ENCODE data around the gene PITPNM1.
"Not testable (repeated sequence)": the region's sequence is repeated elsewhere in the genome, so short reads cannot be mapped to it uniquely, and the experiment has no call there.

PITPNM1 gene

GRCh38 chr11:67522844-67523555 lies 17.8 kb upstream of the PITPNM1 start, which contains the start of gene CABP2:
Gene CABP2, minus strand, starts transcription at chr11:67523446. Its CDS starts 120 bp downstream, at chr11:67523326.
- DNase-seq = no peak

- no peak for DNase-seq
Observed at GRCh38 chr11:67522338-67522737, 17.2 kb upstream of the PITPNM1 start.

GRCh38 chr11:67521924-67522323 lies 16.8 kb upstream of the PITPNM1 start:
- DNase-seq = no peak

GRCh38 chr11:67520856-67521824 lies 16.0 kb upstream of the PITPNM1 start:
- no peak for DNase-seq

- no peak for DNase-seq
Observed at GRCh38 chr11:67519726-67520125, 14.6 kb upstream of the PITPNM1 start.

GRCh38 chr11:67517784-67518552 lies 12.8 kb upstream of the PITPNM1 start:
- DNase-seq = no peak

GRCh38 chr11:67516806-67517205 lies 11.6 kb upstream of the PITPNM1 start:
- no peak for DNase-seq

GRCh38 chr11:67514116-67514515 lies 9.0 kb upstream of the PITPNM1 start:
- no peak for DNase-seq

- DNase-seq = not testable (repeated sequence)
Observed at GRCh38 chr11:67511558-67511957, 6.4 kb upstream of the PITPNM1 start.

- no peak for DNase-seq
Observed at GRCh38 chr11:67510023-67510345, 4.8 kb upstream of the PITPNM1 start.

- DNase-seq = peak; percentile 97
Observed at GRCh38 chr11:67508486-67509121, 3.4 kb upstream of the PITPNM1 start.

- DNase-seq = peak; percentile 98
Observed at GRCh38 chr11:67507864-67508485, 2.8 kb upstream of the PITPNM1 start, which contains the start of gene CDK2AP2. Gene CDK2AP2, minus strand, starts transcription at chr11:67508162. Its CDS starts 80 bp downstream, at chr11:67508082.

GRCh38 chr11:67507242-67507863 lies 2.2 kb upstream of the PITPNM1 start:
- no peak for DNase-seq

- no peak for DNase-seq
Observed at GRCh38 chr11:67506426-67507051, 1.4 kb upstream of the PITPNM1 start.

GRCh38 chr11:67505605-67506396 lies 638 bp upstream of the PITPNM1 start:
- DNase-seq = peak; percentile 59

GRCh38 chr11:67504005-67504949 lies 886 bp downstream of the PITPNM1 start:
- no peak for DNase-seq

- no peak for DNase-seq
Observed at GRCh38 chr11:67503119-67504004, 1.8 kb downstream of the PITPNM1 start.
